DND-41 (cell line): ENCODE results near the gene CFD.

Experiments
- ATAC-seq: fragments of 200-7000 bp; cut with Tn5 transposase; 3 replicates; pipeline ENCODE4 v1.9.1; 2021; ENCODE audit warnings: low read depth; ENCODE audit not compliant: insufficient read depth
- DNase-seq: peaks from one replicate; pipeline ENCODE4 v3.0.0-alpha.2; 2020
- H2AFZ ChIP-seq: 2 replicates; pipeline ENCODE4 v1.6.0; 2012; ENCODE audit warnings: low read depth, low read length
- H3K27ac ChIP-seq: 2 replicates; pipeline ENCODE4 v1.5.1; 2012; ENCODE audit warnings: low read length, inconsistent platforms
- H3K27me3 ChIP-seq: fragments of 200-600 bp; sonication (generic); 2 replicates; pipeline ENCODE4 v1.6.0; 2012; ENCODE audit warnings: low read length, mild to moderate bottlenecking, inconsistent platforms; ENCODE audit not compliant: insufficient read depth, poor library complexity
- H3K36me3 ChIP-seq: 2 replicates; pipeline ENCODE4 v1.5.1; 2012; ENCODE audit warnings: low read length, inconsistent platforms; ENCODE audit not compliant: insufficient read depth
- H3K4me1 ChIP-seq: 2 replicates; pipeline ENCODE4 v1.5.1; 2012; ENCODE audit warnings: mild to moderate bottlenecking, low read length; ENCODE audit not compliant: insufficient read depth
- H3K4me2 ChIP-seq: 2 replicates; pipeline ENCODE4 v1.6.0; 2012; ENCODE audit warnings: mild to moderate bottlenecking, moderate library complexity, low read length, inconsistent platforms; ENCODE audit not compliant: insufficient read depth
- H3K4me3 ChIP-seq, 2 experiments: fragments of 200-600 bp in 1 of 2; shearing (Covaris generic) in 1 of 2; 2 replicates each; pipeline ENCODE4 v1.5.1; 2012 to 2016; ENCODE audit warnings: inconsistent platforms in 2 of 2, low read length in 2 of 2, mild to moderate bottlenecking in 2 of 2, low read depth in 1 of 2, moderate library complexity in 1 of 2
- H3K79me2 ChIP-seq: 2 replicates; pipeline ENCODE4 v1.6.0; 2012; ENCODE audit warnings: low read length, inconsistent platforms; ENCODE audit not compliant: insufficient read depth
- H3K9ac ChIP-seq: 2 replicates; pipeline ENCODE4 v1.6.0; 2012; ENCODE audit warnings: low read depth, mild to moderate bottlenecking, inconsistent platforms, low read length, moderate library complexity
- H3K9me3 ChIP-seq: 2 replicates; pipeline ENCODE4 v1.5.1; 2012; ENCODE audit warnings: low read length, moderate library complexity, mild to moderate bottlenecking, inconsistent platforms; ENCODE audit not compliant: insufficient read depth, severe bottlenecking
- H4K20me1 ChIP-seq: 2 replicates; pipeline ENCODE4 v1.6.0; 2012; ENCODE audit warnings: low read length; ENCODE audit not compliant: insufficient read depth
- CTCF ChIP-seq: IDR thresholded peaks from 2 replicates; pipeline ENCODE4 v1.5.1; 2012; ENCODE audit warnings: borderline replicate concordance, low read length, moderate library complexity, mild to moderate bottlenecking; ENCODE audit not compliant: poor library complexity, severe bottlenecking; ENCODE audit errors: extremely low read depth
- EZH2 ChIP-seq: IDR thresholded peaks from 3 replicates; pipeline ENCODE4 v1.6.1; 2012; ENCODE audit warnings: borderline replicate concordance, low read depth, mild to moderate bottlenecking, moderate library complexity, low read length, inconsistent platforms; ENCODE audit not compliant: severe bottlenecking

The CFD gene

GRCh38 chr19:902093-902370 lies 42.6 kb downstream of the CFD start:
- Histone ChIP-seq H3K79me2 (peaks cover 10% of the 10 kb centered on the region), H4K20me1 (peaks cover 19% of the 10 kb centered on the region), H3K9ac (no peak overlapping the region), H3K4me1 (no peaks in the 10 kb centered on the region), H3K27ac (no peak overlapping the region), H3K4me3 (no peak overlapping the region), H3K36me3 (peaks cover 31% of the 10 kb centered on the region), H3K4me2 (no peak overlapping the region), H3K9me3 (no peaks in the 10 kb centered on the region), H3K27me3 (no peaks in the 10 kb centered on the region), H2AFZ (no peak overlapping the region)
- DNase-seq (no peak), ATAC-seq (no peak)
- TF ChIP-seq EZH2: no peak
- TF ChIP-seq CTCF: no peak

- Histone ChIP-seq H3K9ac (no peak overlapping the region), H4K20me1 (peaks cover 25% of the 10 kb centered on the region), H3K4me1 (no peaks in the 10 kb centered on the region), H3K4me2 (no peak overlapping the region), H3K4me3 (no peak overlapping the region), H3K36me3 (peaks cover 29% of the 10 kb centered on the region), H3K9me3 (no peaks in the 10 kb centered on the region), H3K79me2 (peaks cover 16% of the 10 kb centered on the region), H3K27ac (no peak overlapping the region), H3K27me3 (no peaks in the 10 kb centered on the region), H2AFZ (no peak overlapping the region)
- DNase-seq (no peak), ATAC-seq (no peak)
- TF ChIP-seq CTCF (no peak), EZH2 (no peak)
These were observed 43.2 kb downstream of the CFD start for GRCh38 chr19:902446-903226.

DNA sequence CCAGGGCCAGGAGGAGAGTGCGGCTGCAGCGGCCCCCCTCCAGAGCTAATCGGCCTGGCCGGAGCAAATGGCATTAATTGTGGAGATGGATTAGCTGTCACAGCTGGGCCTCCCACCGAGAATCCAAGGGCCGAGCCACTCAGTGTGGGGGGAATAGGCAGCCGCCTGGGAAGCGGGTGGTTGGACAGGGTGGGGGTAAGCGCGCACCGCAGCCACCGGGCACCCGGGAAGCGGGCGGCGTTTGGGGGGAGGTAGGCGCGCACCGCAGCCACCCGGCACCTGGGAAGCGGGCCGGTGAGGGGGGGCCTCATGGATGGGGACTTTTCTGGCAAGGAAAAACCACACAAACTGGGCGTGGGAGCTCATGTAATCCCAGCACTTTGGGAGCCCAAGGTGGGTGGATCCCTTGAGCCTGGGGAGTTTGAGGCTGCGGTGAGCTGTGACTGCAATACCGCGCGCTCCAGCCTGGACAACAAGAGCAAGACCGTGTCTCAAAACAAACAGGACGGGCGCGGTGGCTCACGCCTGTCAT lies 43.9 kb downstream of the CFD start:
- Histone ChIP-seq H3K9me3 (no peaks in the 10 kb centered on the region), H3K27me3 (no peaks in the 10 kb centered on the region), H3K4me1 (no peaks in the 10 kb centered on the region), H3K79me2 (peaks cover 20% of the 10 kb centered on the region), H3K9ac (no peak overlapping the region), H3K36me3 (peaks cover 27% of the 10 kb centered on the region), H3K4me3 (no peak overlapping the region), H2AFZ (no peak overlapping the region), H3K4me2 (no peak overlapping the region), H3K27ac (no peak overlapping the region), H4K20me1 (peaks cover 26% of the 10 kb centered on the region)
- TF ChIP-seq CTCF (no peak), EZH2 (no peak)
- ATAC-seq: no peak
- DNase-seq: no peak
